IPS-NIHi7 (cell line): ENCODE results near the gene MAGEC3.

ENCODE experiments used
- DNase-seq: peaks from one replicate; pipeline ENCODE4 v3.0.0; 2012; ENCODE audit warnings: mixed read lengths; ENCODE audit errors: extremely low spot score

Gene MAGEC3

GRCh38 chrX:141947350-141947749, 109.2 kb downstream of the MAGEC3 start:
- no peak for DNase-seq
